Adipocyte (in vitro differentiated cells): ENCODE measurements around the gene OPCML.
A peak's percentile ranks its signal among the peaks of the same experiment; 100 is the strongest.

ENCODE experiments used
- DNase-seq: peaks from one replicate; pipeline ENCODE4 v3.0.0-alpha.2; 2015; ENCODE audit warnings: low read depth
- H3K27me3 ChIP-seq: replicated peaks from 2 replicates; pipeline ENCODE4 v1.7.0; 2013; ENCODE audit warnings: mild to moderate bottlenecking, low read length, moderate library complexity; ENCODE audit not compliant: control insufficient read depth, insufficient read depth
- H3K36me3 ChIP-seq: 2 replicates; pipeline ENCODE4 v1.7.0; 2013; ENCODE audit warnings: low read length, mild to moderate bottlenecking, moderate library complexity; ENCODE audit not compliant: control insufficient read depth, insufficient read depth, severe bottlenecking
- H3K4me1 ChIP-seq: 2 replicates; pipeline ENCODE4 v1.7.0; 2013; ENCODE audit warnings: mild to moderate bottlenecking, low read length, moderate library complexity; ENCODE audit not compliant: control insufficient read depth, insufficient read depth
- H3K4me3 ChIP-seq: 2 replicates; pipeline ENCODE4 v1.7.0; 2013; ENCODE audit warnings: mild to moderate bottlenecking, low read length, moderate library complexity
- H3K9ac ChIP-seq: 2 replicates; pipeline ENCODE4 v1.7.0; 2013; ENCODE audit warnings: mild to moderate bottlenecking, low read length, moderate library complexity
- H3K9me3 ChIP-seq: 2 replicates; pipeline ENCODE4 v1.7.0; 2013; ENCODE audit warnings: mild to moderate bottlenecking, low read length, moderate library complexity; ENCODE audit not compliant: control insufficient read depth

OPCML gene

GRCh38 chr11:132942611-132943356, 589.5 kb downstream of the OPCML start:
- no peaks in the 10 kb centered on the region for H3K36me3 ChIP-seq
- H3K4me3 ChIP-seq: peak overlapping the region; percentile 67
- peaks cover 5% of the 10 kb centered on the region for H3K4me1 ChIP-seq
- no peak for DNase-seq
- H3K9me3 ChIP-seq: no peaks in the 10 kb centered on the region
- no peak overlapping the region for H3K9ac ChIP-seq
- H3K27me3 ChIP-seq: peaks cover 17% of the 10 kb centered on the region

DNA sequence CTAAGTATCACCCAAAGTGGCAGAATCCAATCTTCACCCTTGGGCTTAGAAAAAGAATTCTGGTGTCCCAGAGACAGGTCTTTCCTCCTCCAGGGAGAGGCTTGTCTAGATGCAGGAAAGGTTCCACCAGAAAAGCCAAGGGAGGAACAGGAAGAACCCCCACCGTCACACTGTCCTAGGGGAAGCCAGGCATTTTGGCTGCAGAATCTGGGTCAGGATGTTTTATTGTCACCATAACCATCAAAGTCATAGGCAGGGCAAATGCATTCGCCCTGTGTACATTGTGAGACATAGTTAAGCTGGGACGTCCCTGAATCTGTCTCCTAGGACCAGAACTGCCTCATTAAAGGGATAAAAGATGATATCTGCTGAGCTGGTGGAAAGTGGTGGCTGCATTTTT, 590.5 kb downstream of the OPCML start:
- DNase-seq: no peak
- H3K9me3 ChIP-seq: no peaks in the 10 kb centered on the region
- peaks cover 17% of the 10 kb centered on the region for H3K27me3 ChIP-seq
- no peak overlapping the region for H3K4me3 ChIP-seq
- H3K36me3 ChIP-seq: no peaks in the 10 kb centered on the region
- no peak overlapping the region for H3K9ac ChIP-seq
- peaks cover 5% of the 10 kb centered on the region for H3K4me1 ChIP-seq

DNA sequence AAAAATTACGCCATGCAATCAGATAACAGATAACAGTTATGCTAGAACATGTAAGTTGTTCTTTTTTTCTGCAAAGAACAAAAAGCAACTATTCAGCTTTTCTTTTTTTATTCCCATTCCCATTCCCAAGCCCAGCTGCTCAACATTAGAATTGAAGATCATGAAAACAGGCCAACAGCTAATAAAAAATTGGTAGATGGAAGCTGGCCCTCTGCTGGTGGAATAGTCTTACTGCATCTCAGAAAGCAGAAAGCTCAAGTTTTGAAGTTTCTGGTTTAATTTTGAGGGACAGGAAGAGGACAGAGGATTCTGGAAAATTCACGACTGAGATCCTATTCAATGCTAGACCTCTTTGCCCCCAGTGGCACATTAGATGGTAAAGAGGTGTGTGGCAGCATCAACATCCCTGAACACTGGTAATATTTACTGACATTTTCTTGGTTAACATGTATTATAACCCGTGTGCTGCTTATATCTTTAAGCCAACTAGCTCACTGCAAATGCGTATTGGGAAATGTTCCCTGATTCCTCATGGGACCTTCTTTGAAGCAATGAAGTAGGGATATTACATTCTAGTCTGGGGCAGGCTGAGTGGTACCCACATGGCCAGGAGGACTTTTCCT, 591.2 kb downstream of the OPCML start:
- H3K27me3 ChIP-seq: peaks cover 15% of the 10 kb centered on the region
- no peaks in the 10 kb centered on the region for H3K9me3 ChIP-seq
- DNase-seq: peak; percentile 78
- H3K4me1 ChIP-seq: peaks cover 5% of the 10 kb centered on the region
- H3K9ac ChIP-seq: no peak overlapping the region
- H3K4me3 ChIP-seq: no peak overlapping the region
- H3K36me3 ChIP-seq: no peaks in the 10 kb centered on the region

GRCh38 chr11:132937016-132937415, 595.3 kb downstream of the OPCML start:
- no peaks in the 10 kb centered on the region for H3K9me3 ChIP-seq
- H3K4me1 ChIP-seq: no peaks in the 10 kb centered on the region
- no peak overlapping the region for H3K4me3 ChIP-seq
- H3K36me3 ChIP-seq: no peaks in the 10 kb centered on the region
- H3K9ac ChIP-seq: no peak overlapping the region
- DNase-seq: no peak
- H3K27me3 ChIP-seq: peaks cover 1% of the 10 kb centered on the region

GRCh38 chr11:132935383-132935782, 596.9 kb downstream of the OPCML start:
- H3K27me3 ChIP-seq: no peaks in the 10 kb centered on the region
- no peak for DNase-seq
- no peak overlapping the region for H3K9ac ChIP-seq
- H3K4me1 ChIP-seq: no peaks in the 10 kb centered on the region
- H3K36me3 ChIP-seq: no peaks in the 10 kb centered on the region
- no peak overlapping the region for H3K4me3 ChIP-seq
- peaks cover 6% of the 10 kb centered on the region for H3K9me3 ChIP-seq

DNA sequence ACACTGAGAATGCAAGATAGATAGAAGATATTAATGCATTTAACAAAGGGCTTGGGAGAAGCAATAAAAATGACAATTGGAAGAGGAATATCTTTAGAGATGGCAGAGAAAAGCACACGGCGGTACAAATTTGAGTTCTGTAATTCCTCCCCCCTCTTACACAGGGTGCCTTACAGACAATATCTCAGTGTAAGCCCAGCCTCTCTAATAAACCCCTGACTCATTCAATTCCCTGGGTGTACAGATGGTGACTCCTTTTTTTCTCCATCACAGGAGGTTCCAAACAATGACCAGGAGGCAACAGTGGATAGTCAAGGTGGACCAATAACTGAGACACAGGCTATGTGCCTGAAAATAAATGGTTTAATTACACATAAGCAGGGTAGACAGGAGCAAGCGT, 598.6 kb downstream of the OPCML start:
- Histone ChIP-seq H3K9me3 (peaks cover 17% of the 10 kb centered on the region), H3K4me1 (no peaks in the 10 kb centered on the region), H3K27me3 (no peaks in the 10 kb centered on the region), H3K9ac (no peak overlapping the region), H3K36me3 (no peaks in the 10 kb centered on the region), H3K4me3 (no peak overlapping the region)
- DNase-seq: no peak

- Histone ChIP-seq H3K36me3 (no peaks in the 10 kb centered on the region), H3K4me3 (no peak overlapping the region), H3K27me3 (peaks cover under 1% of the 10 kb centered on the region), H3K9ac (no peak overlapping the region), H3K9me3 (peaks cover 16% of the 10 kb centered on the region), H3K4me1 (no peaks in the 10 kb centered on the region)
- DNase-seq: no peak
Measured at GRCh38 chr11:132925825-132926469, 606.4 kb downstream of the OPCML start.

DNA sequence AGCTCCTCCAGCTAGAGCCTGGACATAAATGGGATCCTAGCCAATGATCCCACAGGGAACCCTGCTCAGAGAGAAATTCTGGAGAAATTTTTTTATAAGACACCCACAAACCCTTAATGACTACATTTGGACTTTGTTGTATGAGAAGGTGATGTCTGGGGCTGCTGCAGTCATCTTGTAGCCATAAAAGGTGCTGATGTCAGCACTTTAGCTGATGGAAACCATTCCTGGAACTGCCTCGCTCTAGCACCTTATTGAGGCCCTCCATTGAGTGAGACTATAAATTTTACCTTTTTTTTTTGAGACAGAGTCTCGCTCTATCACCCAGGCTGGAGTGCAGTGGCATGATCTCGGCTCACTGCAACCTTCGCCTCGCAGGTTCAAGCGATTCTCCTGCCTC, 610.7 kb downstream of the OPCML start:
- DNase-seq: no peak
- Histone ChIP-seq H3K36me3 (no peaks in the 10 kb centered on the region), H3K9ac (no peak overlapping the region), H3K4me1 (no peaks in the 10 kb centered on the region), H3K9me3 (no peaks in the 10 kb centered on the region), H3K27me3 (peaks cover 5% of the 10 kb centered on the region), H3K4me3 (no peak overlapping the region)

GRCh38 chr11:132920451-132921096, 611.7 kb downstream of the OPCML start:
- no peaks in the 10 kb centered on the region for H3K4me1 ChIP-seq
- H3K4me3 ChIP-seq: no peak overlapping the region
- no peak for DNase-seq
- no peaks in the 10 kb centered on the region for H3K9me3 ChIP-seq
- no peak overlapping the region for H3K9ac ChIP-seq
- no peaks in the 10 kb centered on the region for H3K36me3 ChIP-seq
- H3K27me3 ChIP-seq: peaks cover 5% of the 10 kb centered on the region

- Histone ChIP-seq H3K9me3 (no peaks in the 10 kb centered on the region), H3K4me1 (no peaks in the 10 kb centered on the region), H3K4me3 (no peak overlapping the region), H3K27me3 (no peaks in the 10 kb centered on the region), H3K9ac (no peak overlapping the region), H3K36me3 (no peaks in the 10 kb centered on the region)
- DNase-seq: no peak
Measured at GRCh38 chr11:132914600-132914999, 617.7 kb downstream of the OPCML start.

DNA sequence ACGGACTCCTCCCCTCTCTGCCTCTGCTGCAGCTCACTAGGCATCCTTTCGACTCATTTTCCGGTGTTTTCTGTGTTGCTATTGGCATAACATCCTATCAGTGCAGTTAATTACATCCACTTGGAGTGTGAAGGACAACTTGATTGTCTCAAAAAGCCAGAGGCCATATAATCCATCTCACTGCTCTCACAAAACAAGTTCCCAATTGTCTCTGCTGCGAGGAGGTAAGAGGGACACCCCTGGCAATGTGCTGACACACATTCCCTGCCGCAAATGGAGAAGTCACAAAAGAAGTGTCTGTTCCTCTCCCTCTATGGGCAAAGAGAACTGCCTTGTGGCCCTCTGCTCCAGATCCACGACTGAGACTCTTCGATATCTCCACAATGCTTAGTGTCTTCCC, 618.4 kb downstream of the OPCML start:
- no peaks in the 10 kb centered on the region for H3K9me3 ChIP-seq
- no peaks in the 10 kb centered on the region for H3K4me1 ChIP-seq
- H3K4me3 ChIP-seq: no peak overlapping the region
- no peak overlapping the region for H3K9ac ChIP-seq
- no peak for DNase-seq
- no peaks in the 10 kb centered on the region for H3K27me3 ChIP-seq
- no peaks in the 10 kb centered on the region for H3K36me3 ChIP-seq
